Epithelial cell of proximal tubule (primary cell): ENCODE results near the gene ARAF. TPM values are rescaled to one million over a fixed set of nuclear protein-coding genes. Genes with fewer than 3 reads are reported as not detected.
A peak's percentile ranks its signal among the peaks of the same experiment; 100 is the strongest.

Source experiments
- DNase-seq: peaks from one replicate; pipeline ENCODE4 v3.0.0-alpha.2; 2011; ENCODE audit warnings: low read depth
- H3K4me3 ChIP-seq: 2 replicates; pipeline ENCODE4 v1.5.1; 2011; ENCODE audit warnings: low read depth, mild to moderate bottlenecking, low read length
- CTCF ChIP-seq: conservative IDR thresholded peaks from 2 replicates; pipeline ENCODE4 v1.5.1; 2012; ENCODE audit warnings: low read depth, mild to moderate bottlenecking, low read length
- total RNA-seq: library from RNA; depleted of rRNA; stranded (reverse); fragments of >200 nt; gene quantifications from 2 replicates; pipeline ENCODE4 v1.2.3, GENCODE V29; 2015

ARAF gene
- total RNA-seq, 1 donor from 2014 or later: 31.5 TPM

- no peak for DNase-seq
- TF ChIP-seq CTCF: no peak
- no peak overlapping the region for H3K4me3 ChIP-seq
These were observed 50.9 kb downstream of the ARAF start for GRCh38 chrX:47611926-47612325.

- H3K4me3 ChIP-seq: no peak overlapping the region
- TF ChIP-seq CTCF: no peak
- DNase-seq: no peak
These were observed 51.4 kb downstream of the ARAF start for GRCh38 chrX:47612418-47612817.

GRCh38 chrX:47613082-47613481 is 52.1 kb downstream of the ARAF start:
- TF ChIP-seq CTCF: no peak
- H3K4me3 ChIP-seq: no peak overlapping the region
- DNase-seq: no peak

- H3K4me3 ChIP-seq: no peak overlapping the region
- TF ChIP-seq CTCF: no peak
- DNase-seq: no peak
These were observed 53.6 kb downstream of the ARAF start for GRCh38 chrX:47614618-47615017.

- no peak for DNase-seq
- H3K4me3 ChIP-seq: peak overlapping the region; percentile 46
- TF ChIP-seq CTCF: no peak
These were observed 58.0 kb downstream of the ARAF start for GRCh38 chrX:47618923-47619485.

GRCh38 chrX:47619486-47620302 is 58.7 kb downstream of the ARAF start, which contains the start of gene SYN1:
Gene SYN1 (minus strand): TSS chrX:47619857. CDS start chrX:47619728, 129 bp downstream.
- peak within 1 kb of the TSS; percentile 46 for H3K4me3 ChIP-seq
- DNase-seq: no peak

More at GRCh38 chrX:47619486-47620302, 58.7 kb downstream of the ARAF start, which contains the start of gene SYN1:
- TF ChIP-seq CTCF: no peak
